ES-I3 (cell line): ENCODE measurements around the gene RPSA.

Experiments
- H3K36me3 ChIP-seq: 2 replicates; pipeline ENCODE4 v1.6.1; 2013; ENCODE audit warnings: mild to moderate bottlenecking, low read length, control low read depth, moderate library complexity; ENCODE audit not compliant: insufficient read depth
- H3K4me1 ChIP-seq: 2 replicates; pipeline ENCODE4 v1.6.1; 2013; ENCODE audit warnings: mild to moderate bottlenecking, control low read depth, low read length; ENCODE audit not compliant: insufficient read depth
- H3K9ac ChIP-seq: 2 replicates; pipeline ENCODE4 v1.6.1; 2013; ENCODE audit warnings: low read depth, mild to moderate bottlenecking, low read length, moderate library complexity
- H3K9me3 ChIP-seq: 2 replicates; pipeline ENCODE4 v1.6.1; 2013; ENCODE audit warnings: mild to moderate bottlenecking, low read length, moderate library complexity; ENCODE audit not compliant: control insufficient read depth, insufficient read depth

Gene RPSA

DNA sequence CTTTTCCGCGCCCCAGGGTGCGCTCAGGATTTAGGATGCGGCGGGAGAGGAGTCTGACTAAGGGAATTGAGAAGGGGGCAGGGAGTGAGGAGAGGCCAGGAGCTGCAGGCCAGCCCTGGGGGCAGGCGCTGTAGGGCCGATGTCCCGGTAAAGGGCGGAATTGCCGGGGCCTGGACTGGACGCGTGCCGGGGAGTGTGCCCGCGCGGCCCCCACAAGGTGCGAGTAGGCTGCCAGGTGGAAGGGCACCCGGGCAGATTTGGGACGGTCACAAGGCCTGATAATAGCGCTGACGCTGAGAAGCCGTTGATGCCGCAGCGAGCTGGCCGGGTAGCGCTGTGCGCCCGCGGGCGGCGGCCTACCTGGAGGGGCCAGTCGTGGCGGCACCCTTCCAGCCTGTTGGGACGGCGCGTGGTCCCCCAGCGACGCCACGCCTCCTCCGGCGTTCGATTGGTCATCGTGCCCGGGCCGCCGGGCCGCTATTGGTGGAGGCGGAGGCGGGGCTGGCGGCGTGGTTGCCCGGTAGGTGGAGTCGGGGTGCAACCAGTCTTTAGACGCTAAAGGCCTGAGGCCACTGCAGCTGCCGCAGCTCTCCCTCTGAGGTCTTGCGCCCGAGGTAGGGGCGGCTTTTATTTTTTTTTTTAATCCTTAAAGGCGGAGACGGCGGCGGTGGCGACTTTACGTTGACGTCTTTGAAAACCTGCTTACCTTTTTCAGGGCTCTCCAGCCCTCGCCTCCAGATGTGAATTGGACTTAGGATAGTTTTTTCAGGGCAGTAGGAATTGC is 22.4 kb upstream of the RPSA start:
- no peaks in the 10 kb centered on the region for H3K36me3 ChIP-seq
- H3K4me1 ChIP-seq, result peaks cover 10% of the 10 kb centered on the region
- H3K9ac ChIP-seq, result peak overlapping the region; percentile 76
- no peaks in the 10 kb centered on the region for H3K9me3 ChIP-seq

DNA sequence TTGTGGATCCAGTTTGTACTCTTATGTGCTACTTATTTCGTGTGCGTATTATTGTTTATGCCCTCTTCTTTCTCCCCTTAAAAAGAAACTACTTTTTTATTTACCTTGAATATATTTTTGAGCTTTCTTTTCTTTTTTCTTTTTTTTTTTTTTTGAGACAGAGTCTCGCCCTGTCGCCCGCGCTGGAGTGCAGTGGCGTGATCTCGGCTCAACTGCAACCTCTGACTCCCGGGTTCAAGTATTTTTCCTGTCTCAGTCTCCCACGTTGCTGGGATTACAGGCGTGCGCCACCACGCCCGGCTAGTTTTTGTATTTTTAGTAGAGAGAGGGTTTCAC is 21.9 kb upstream of the RPSA start:
- Histone ChIP-seq H3K4me1 (peaks cover 10% of the 10 kb centered on the region), H3K9me3 (no peaks in the 10 kb centered on the region), H3K9ac (peak overlapping the region; percentile 76; the same call in 1 of the 2 replicates)

DNA sequence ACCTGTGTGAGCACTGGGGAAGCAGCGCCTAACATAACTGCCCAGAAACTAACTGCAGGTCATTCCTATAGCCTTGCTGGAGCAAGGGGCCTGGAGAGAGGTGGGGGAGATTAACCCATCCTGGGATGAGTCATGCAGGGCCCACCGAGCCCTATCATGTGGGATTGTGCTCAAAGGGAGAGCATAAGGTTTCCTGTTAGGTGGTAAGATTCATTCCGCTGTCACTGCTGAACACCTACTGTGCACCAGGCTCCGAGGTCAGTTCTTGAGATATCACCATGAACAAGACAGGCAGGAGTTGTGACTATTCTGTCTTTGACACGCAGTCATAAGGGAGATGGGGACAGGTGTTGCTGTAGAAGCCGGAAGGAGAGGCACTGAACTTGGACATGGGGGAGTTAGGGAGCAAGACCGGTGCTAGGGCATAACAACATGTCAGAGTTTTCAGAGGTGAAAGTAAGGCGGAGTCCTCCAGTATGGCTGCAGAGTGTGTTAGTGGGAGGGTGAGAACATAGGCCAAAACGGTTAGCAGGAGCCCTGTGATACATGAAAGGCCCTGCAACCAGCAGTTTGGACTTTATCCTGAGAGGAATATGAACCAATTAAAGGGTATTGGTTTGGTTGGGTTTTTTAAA is 20.9 kb upstream of the RPSA start:
- no peaks in the 10 kb centered on the region for H3K9me3 ChIP-seq
- 0 out of 2 replicates have a peak, but pooled peaks cover 5% of the 10 kb centered on the region for H3K36me3 ChIP-seq
- H3K4me1 ChIP-seq, result peaks cover 10% of the 10 kb centered on the region
- H3K9ac ChIP-seq, result peak overlapping the region; percentile 76; the same call in 1 of the 2 replicates

More for the DNA sequence above, 21.9 kb upstream of the RPSA start:
- no peaks in the 10 kb centered on the region for H3K36me3 ChIP-seq

DNA sequence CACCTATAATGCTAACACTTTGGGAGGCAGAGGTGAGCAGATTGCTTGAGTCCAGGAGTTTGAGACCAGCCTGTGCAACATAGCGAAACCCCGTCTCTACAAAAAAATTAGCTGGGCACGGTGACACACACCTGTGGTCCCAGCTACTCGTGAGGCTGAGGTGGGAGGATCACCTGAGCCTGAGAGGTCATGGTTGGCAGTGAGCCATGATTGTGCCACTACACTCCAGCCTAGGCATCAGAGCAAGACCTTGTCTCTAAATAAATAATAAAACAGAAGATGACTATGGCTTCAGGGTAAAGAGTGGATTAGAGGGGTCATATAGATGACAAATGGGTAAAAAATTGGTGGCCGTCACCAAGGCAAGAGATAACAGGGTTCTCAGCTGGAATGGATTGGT is 20.2 kb upstream of the RPSA start:
- Histone ChIP-seq H3K36me3 (peaks cover 9% of the 10 kb centered on the region; the same call in 1 of the 2 replicates), H3K4me1 (peaks cover 10% of the 10 kb centered on the region), H3K9me3 (no peaks in the 10 kb centered on the region), H3K9ac (no peak overlapping the region)

DNA sequence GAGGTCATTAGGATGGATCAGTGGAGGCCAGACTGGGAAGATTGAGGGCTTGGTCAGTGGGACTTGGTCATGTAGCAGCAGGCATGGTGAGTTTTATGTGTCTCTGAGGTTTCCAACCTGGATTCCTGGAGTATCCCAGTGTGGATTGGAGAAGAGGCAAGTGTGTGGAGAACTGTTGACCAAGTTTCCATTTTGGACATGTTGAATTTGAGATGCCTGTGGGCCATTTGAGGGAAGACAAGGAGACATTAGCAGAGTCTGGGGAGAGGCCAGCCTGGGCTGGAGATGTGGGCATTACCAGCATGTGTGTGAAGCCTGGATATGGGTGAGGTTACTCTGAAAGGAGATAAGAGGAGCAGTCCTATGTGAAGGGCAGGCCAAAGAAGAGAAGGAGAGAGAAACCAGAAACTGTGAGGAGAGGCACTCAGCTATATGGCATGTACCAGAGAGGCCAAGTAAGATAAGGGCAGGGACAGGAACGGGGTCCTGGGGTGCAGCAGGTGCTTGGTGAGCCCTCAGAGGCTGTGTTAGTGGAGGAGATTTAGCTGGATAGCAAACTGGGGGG is 19.0 kb upstream of the RPSA start:
- H3K9ac ChIP-seq, result no peak overlapping the region
- no peaks in the 10 kb centered on the region for H3K9me3 ChIP-seq
- peaks cover 10% of the 10 kb centered on the region for H3K4me1 ChIP-seq
- peaks cover 12% of the 10 kb centered on the region; the same call in 1 of the 2 replicates for H3K36me3 ChIP-seq

DNA sequence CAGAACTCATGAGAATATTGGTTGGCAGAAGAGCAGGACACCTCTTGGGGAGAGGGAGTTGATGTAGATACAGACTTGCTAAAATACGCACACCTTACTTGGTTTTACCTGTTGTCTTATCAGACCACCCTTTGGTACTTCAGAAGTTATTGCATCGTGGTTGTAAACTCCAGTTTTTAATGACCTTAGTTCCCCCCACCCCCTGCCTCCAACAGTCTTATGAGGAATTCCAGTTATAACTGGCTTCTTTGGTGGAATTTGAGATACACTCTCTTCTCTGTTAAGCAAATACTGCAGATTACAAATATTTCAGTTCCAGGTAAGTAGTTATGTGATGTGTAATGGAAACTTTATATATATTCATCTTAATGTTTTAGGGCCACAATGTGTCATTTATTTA is 18.4 kb upstream of the RPSA start:
- Histone ChIP-seq H3K36me3 (peaks cover 15% of the 10 kb centered on the region), H3K9me3 (no peaks in the 10 kb centered on the region), H3K4me1 (peaks cover 10% of the 10 kb centered on the region), H3K9ac (no peak overlapping the region)

DNA sequence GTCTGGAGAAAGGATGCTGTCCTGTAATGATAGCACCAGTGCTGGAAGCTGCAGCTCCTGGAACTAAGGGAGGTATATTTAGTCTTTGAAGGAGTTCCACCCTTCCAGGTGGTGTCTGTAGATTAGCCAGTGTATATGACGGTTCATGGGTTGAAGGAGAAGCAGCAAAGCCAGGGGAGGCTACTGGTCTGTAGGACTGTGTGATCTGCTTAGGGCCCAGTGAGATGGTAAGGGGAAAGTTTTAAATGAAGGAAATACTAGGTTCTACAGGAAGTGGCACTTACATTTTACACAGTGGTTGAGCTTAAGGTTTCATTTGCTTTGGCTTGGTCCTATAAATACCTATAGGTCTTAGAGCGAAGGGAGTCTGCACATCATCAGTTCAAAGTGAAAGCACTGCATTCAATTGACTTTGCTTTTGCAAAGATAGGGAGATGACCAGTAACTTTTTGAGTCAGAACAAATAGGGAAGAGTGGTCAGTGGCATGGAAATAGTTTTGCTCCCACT is 17.7 kb upstream of the RPSA start:
- H3K9me3 ChIP-seq, result no peaks in the 10 kb centered on the region
- peaks cover 15% of the 10 kb centered on the region for H3K36me3 ChIP-seq

DNA sequence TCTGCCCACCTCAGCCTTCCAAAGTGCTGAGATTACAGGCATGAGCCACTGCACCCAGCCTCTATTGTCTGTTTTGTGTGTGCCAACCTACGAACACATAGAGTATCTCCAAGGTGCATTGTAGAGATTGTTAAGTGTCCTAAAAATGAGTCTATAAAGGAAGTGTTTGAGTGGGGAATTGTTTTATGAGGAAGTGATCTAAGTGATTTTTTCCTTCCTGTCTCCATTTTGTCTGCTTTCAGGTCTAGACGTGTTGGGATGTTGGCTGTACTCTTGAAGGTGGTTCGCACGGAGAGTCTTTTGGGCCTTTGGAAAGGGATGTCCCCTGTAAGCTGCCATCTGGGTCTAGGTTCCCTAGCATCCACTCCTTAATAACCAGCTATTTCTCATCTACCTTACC is 16.3 kb upstream of the RPSA start:
- Histone ChIP-seq H3K36me3 (peaks cover 20% of the 10 kb centered on the region), H3K9ac (no peak overlapping the region), H3K4me1 (peaks cover 7% of the 10 kb centered on the region), H3K9me3 (no peaks in the 10 kb centered on the region)

More for the DNA sequence above, 17.7 kb upstream of the RPSA start:
- H3K9ac ChIP-seq, result no peak overlapping the region
- peaks cover 10% of the 10 kb centered on the region for H3K4me1 ChIP-seq

DNA sequence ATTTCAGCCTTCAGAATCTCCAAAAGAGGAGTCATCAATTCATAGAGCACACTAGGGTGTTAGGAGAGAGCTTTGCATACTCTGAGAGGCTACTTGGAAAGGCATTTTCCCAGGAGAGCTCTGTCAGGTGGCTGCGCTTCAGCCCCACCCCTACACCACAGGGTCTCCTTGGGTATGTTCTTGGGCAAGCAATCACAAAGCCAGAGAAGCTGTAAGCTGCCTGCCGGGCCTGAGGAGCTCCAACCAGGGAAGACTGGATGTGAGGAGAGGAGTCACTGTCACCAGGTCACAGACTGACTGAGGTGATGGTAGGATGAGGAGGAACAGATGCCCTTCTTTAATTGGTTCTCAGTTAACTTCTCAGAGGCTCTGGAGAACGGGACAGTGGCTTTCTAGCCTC is 9.8 kb upstream of the RPSA start:
- Histone ChIP-seq H3K9me3 (no peaks in the 10 kb centered on the region), H3K9ac (no peak overlapping the region), H3K36me3 (peaks cover 10% of the 10 kb centered on the region; the same call in 1 of the 2 replicates), H3K4me1 (peaks cover 4% of the 10 kb centered on the region; the same call in 1 of the 2 replicates)

DNA sequence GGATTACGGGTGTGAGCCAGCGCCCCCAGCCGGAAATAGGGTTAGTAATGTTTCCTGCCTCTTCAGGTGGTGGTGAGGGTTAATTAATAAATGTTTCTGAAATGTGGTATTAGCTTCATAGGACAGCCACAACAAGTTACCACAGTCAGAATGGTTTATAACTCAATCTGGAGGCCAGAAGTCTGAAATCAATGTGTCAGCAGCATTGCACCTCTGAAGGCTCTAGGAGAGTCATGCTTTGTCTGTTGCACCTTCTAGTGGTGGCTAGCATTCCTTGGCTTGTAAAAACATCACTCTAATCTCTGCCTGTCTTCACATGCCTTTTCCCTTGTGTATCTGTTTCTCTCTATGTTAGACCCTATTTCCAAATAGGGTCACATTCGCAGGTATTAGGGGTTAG is 7.8 kb upstream of the RPSA start:
- Histone ChIP-seq H3K36me3 (peaks cover 7% of the 10 kb centered on the region; the same call in 1 of the 2 replicates), H3K4me1 (peaks cover 9% of the 10 kb centered on the region; the same call in 1 of the 2 replicates)

DNA sequence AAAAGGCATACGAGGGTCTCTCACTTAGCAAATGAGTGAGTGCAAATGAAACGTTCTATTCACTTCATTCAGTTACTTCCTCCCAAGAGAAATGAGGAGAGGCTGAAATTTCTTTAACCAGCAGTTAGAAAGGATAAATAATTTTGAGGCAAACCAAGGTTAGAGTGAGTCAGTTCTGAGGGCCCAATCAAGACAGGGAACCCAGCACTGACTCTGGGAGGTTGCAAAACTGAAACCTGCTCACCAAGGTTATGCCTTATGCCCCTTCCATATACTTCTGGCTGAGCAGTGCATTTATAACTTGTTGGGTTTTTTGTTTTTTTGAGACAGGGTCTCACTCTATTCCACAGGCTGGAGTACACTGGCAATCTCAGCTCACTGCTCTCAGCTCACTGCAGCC is 4.5 kb upstream of the RPSA start:
- H3K36me3 ChIP-seq, result peaks cover 3% of the 10 kb centered on the region; the same call in 1 of the 2 replicates

More for the DNA sequence above, 7.8 kb upstream of the RPSA start:
- Histone ChIP-seq H3K9ac (no peak overlapping the region), H3K9me3 (no peaks in the 10 kb centered on the region)

DNA sequence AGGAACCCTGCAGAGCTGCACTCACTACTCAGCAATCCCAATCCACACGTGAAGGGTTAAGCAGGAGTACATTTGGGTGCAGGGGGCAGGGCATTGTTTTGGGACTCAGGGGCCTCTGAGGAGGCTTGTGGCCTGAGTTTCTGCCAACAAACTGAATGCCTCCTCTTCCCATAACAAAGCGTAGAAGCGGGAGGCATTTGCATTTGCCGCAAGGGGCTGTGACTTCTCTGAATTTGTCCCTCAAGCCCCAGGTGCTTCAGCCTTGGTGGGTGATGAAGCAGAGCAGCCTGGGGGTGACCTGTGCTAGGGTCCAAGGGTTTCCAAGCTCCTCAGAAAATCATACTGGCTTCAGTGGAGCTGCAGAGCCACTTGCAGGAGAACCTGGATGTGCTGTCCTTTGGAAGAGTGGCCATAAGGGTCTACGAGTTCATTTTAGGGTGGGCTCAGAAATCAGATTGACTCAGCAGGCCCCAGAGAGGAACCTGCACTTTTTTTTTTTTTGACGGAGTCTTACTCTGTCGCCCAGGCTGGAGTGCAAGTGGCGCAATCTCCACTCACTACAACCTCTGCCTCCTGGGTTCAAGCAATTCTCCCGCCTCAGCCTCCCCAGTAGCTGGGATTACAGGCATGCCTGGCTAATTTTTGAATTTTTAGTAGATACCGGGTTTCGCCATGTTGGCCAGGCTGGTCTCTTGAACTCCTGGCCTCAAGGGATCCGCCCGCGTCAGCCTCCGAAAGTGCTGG is 1.4 kb upstream of the RPSA start:
- peak overlapping the region; percentile 64 for H3K9ac ChIP-seq

More for the DNA sequence above, 4.5 kb upstream of the RPSA start:
- Histone ChIP-seq H3K9me3 (no peaks in the 10 kb centered on the region), H3K4me1 (peaks cover 12% of the 10 kb centered on the region; the same call in 1 of the 2 replicates), H3K9ac (no peak overlapping the region)

DNA sequence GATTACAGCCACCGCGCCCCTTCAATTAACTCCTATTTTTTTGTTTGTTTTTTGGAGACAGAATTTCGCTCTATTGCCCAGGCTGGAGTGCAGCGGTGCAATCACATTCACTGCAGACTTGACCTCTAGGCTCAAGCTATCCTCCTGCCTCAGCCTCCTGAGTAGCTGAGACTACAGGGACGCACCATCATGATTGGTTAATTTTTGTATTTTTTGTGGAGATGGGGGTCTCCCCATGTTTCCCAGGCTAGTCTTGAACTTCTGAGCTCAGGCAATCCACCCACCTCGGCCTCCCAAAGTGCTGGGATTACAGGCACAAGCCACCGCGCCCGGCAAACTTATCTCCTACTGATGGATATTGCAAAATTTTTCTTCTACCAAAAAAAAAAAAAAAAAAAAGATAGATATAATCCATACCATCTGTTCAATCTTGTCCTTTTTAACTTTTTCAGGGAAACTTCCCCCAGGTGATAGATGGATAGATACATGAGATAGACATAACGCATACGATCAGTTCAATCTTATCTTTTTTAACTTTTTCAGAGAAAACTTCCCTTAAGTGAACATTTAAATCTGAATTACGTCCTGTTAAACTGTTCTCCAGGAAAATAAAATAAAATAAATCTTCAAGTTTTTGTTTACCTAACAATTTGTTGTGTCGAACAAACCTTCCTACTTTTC is 693 bp upstream of the RPSA start:
- Histone ChIP-seq H3K9me3 (no peaks in the 10 kb centered on the region), H3K9ac (peak overlapping the region; percentile 64), H3K4me1 (peaks cover 20% of the 10 kb centered on the region; the same call in 1 of the 2 replicates), H3K36me3 (peaks cover 31% of the 10 kb centered on the region)

More for the DNA sequence above, 1.4 kb upstream of the RPSA start:
- Histone ChIP-seq H3K9me3 (no peaks in the 10 kb centered on the region), H3K36me3 (peaks cover 26% of the 10 kb centered on the region), H3K4me1 (peaks cover 20% of the 10 kb centered on the region; the same call in 1 of the 2 replicates)
